Skin epidermis (tissue), 12 donors: ENCODE measurements around the gene ARHGAP25.

Source experiments
- H3K27ac ChIP-seq, 21 experiments: fragments of 200-600 bp; sonication (generic) in 11 of 21; one replicate each; pipeline ENCODE4 v1.5.0; 2020; ENCODE audit warnings: mild to moderate bottlenecking in 3 of 21, inconsistent platforms in 2 of 21, moderate library complexity in 2 of 21
- H3K4me3 ChIP-seq, 7 experiments: fragments of 200-600 bp; sonication (generic) in 2 of 7; one replicate each; pipeline ENCODE4 v1.5.0; 2020; ENCODE audit warnings: inconsistent platforms in 2 of 7, mild to moderate bottlenecking in 2 of 7, moderate library complexity in 1 of 7

The ARHGAP25 gene

DNA sequence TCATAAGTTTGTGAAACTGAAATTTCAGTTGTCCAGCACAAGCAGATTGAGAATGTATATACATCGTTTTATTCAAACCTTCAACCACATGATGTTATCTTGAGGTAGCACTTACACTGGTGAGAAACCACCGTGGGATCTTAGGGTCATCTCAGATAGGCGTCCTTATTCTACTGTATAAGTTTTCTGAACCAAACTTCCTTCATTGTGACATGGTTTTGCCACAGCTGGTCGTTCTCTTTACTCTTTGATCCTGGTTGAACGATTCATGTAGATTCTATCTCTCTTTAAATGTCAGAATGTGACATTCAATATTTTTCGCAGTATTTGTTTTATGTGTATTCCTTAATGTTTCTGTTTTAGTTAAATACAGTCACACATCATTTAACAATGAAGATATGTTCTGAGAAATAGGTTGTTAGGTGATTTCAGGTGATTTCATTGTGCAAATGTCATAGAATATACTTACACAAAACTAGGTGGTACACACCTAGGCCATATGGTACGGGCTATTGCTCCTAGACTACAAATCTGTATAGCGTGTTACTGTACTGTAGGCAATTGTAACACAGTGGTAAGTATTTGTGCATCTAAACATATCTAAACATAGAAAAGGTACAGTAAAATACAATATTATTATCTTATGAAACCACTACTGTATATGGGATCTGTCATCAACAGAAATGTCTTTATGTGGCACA lies 17.9 kb upstream of the ARHGAP25 start:
- Histone ChIP-seq H3K4me3 (no peak overlapping the region), H3K27ac (peak overlapping the region in 2 of 21 experiments; percentile 23 to 64)

GRCh38 chr2:68717305-68717661 lies 17.3 kb upstream of the ARHGAP25 start:
- Histone ChIP-seq H3K27ac (peak overlapping the region in 2 of 21 experiments; percentile 23 to 64), H3K4me3 (no peak overlapping the region)

GRCh38 chr2:68719912-68720311 lies 14.7 kb upstream of the ARHGAP25 start:
- H3K27ac ChIP-seq: peak overlapping the region in 3 of 21 experiments; percentile 35 to 83 (median 48)

DNA sequence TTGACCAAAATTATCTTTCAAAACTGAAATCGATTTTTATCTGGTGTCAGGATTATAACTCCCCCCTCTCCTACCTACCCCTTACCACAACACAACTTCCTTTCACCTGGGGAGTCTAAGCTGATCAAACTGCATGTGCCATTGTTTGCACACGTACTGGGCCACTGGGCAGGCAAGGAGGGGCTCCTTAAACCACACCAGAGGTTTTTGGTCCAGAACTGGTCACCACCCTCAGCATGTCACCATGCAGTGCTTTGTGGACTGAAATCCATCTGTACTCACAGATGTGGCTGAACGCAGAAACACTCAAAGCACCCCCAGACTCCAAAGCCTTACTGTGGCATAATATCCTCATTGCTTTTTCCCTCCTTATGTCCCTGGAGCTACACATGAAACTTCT lies 13.9 kb upstream of the ARHGAP25 start:
- H3K4me3 ChIP-seq: no peak overlapping the region
- H3K27ac ChIP-seq: peak overlapping the region in 6 of 21 experiments; percentile 21 to 86 (median 42)

More at GRCh38 chr2:68719912-68720311, 14.7 kb upstream of the ARHGAP25 start:
- no peak overlapping the region for H3K4me3 ChIP-seq

- H3K4me3 ChIP-seq: no peak overlapping the region
- peak overlapping the region in 12 of 21 experiments; percentile 5 to 86 (median 54) for H3K27ac ChIP-seq
Observed at GRCh38 chr2:68721482-68722101, 13.0 kb upstream of the ARHGAP25 start.

- Histone ChIP-seq H3K27ac (peak overlapping the region in 3 of 21 experiments; percentile 58 to 86 (median 83)), H3K4me3 (no peak overlapping the region)
Observed at GRCh38 chr2:68722712-68723111, 11.9 kb upstream of the ARHGAP25 start.

DNA sequence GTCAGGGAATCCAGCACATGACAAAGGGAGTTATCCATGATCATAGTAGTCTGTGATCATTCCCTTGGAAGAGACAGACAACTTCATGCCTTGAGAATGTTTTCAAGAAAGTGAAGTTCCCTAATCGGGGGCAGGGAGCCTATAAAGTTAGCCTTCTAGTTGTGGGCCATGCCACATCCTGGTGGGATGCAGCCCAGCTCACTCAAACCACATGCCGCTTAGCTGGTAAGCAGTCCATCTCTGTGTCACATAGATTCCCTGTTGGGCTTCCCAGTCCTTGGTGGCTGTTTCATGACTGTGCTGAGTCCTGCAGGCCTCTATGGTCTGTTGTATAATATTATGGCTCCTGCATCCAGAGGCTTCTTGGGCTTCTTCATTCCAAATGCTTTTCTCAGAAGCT lies 11.4 kb upstream of the ARHGAP25 start:
- no peak overlapping the region for H3K4me3 ChIP-seq
- peak overlapping the region in 2 of 21 experiments; percentile 83 to 86 for H3K27ac ChIP-seq

DNA sequence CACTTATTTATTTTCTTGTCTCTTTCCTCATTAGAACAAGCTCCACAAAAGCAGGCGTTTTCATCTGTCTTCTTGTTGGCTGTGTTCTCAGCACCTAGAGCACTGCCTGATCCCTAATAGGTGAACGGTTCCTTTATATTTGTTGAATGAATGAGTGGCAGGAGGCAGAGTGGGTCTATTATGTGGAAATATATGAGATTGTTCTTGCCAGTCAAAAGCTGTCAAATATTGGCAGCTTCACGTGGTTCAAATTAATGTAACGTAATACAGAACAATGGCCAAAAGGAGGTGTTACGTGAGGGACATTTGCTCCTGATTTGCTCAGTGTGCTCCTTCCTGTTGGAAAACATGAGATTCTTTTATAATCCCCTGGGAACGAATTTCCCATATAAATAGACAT lies 8.5 kb upstream of the ARHGAP25 start:
- H3K27ac ChIP-seq: peak overlapping the region in 4 of 21 experiments; percentile 40 to 86 (median 64)
- H3K4me3 ChIP-seq: no peak overlapping the region

- H3K27ac ChIP-seq: peak overlapping the region in 10 of 21 experiments; percentile 11 to 86 (median 40)
- no peak overlapping the region for H3K4me3 ChIP-seq
Observed at GRCh38 chr2:68726608-68727367, 7.8 kb upstream of the ARHGAP25 start.

DNA sequence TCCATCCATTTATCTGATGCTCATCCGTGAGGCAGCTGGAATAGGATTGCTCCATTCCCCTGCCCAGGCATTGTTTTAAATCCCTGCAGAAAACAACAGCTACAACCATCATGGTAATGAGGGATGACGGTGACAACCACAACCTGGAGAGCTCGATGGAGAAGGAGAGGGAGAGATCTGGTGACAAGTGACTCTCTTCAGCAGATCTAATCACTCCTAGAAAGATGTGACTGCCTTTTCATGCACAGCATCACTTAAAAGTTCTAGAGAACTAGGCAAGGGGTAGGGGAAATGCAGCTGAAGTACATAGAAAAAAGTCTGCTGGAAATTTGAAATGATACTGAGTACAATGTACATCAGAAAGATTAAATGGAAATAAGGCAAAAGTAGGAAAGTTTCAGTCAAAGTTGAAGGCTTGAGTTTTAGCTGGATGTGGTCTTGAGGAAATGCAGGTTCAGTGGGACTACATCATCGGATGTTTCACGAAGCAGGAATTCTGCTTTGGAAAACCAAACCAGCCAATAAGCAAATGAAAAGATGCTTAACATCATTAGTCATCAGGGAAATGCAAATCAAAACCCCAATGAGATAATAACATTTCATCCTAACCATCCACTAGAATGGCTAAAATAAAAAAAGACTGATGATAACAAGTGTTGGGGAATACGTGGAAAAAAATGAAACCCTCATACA lies 6.8 kb upstream of the ARHGAP25 start:
- Histone ChIP-seq H3K27ac (peak overlapping the region in 9 of 21 experiments; percentile 11 to 86 (median 40)), H3K4me3 (no peak overlapping the region)

GRCh38 chr2:68730828-68731227 lies 3.8 kb upstream of the ARHGAP25 start:
- Histone ChIP-seq H3K27ac (peak overlapping the region in 4 of 21 experiments; percentile 7 to 95 (median 54)), H3K4me3 (no peak overlapping the region)

GRCh38 chr2:68732036-68732932 lies 2.3 kb upstream of the ARHGAP25 start:
- Histone ChIP-seq H3K4me3 (no peak overlapping the region), H3K27ac (peak overlapping the region in 11 of 21 experiments; percentile 3 to 95 (median 36))

DNA sequence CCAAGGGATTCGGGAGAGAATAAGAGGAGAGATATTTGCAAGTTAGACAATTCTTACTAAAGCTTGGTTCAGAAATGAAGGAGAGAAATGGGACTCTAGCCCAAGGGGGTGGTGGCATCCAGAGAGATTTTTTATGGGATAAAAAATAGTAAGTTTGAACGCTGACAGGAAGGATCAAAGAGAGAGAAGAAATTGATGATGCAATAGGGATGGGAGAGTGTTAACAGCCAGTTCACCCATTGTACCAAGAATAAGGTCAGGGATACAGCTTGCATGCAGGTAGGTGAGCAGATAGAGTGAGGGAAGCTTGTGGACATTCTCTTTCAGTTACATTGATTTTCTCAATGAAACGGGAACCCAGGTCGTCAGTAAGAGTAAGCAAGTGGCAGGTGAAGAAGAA lies 1.2 kb upstream of the ARHGAP25 start:
- no peak overlapping the region for H3K4me3 ChIP-seq
- peak overlapping the region in 12 of 21 experiments; percentile 55 to 95 (median 82) for H3K27ac ChIP-seq

DNA sequence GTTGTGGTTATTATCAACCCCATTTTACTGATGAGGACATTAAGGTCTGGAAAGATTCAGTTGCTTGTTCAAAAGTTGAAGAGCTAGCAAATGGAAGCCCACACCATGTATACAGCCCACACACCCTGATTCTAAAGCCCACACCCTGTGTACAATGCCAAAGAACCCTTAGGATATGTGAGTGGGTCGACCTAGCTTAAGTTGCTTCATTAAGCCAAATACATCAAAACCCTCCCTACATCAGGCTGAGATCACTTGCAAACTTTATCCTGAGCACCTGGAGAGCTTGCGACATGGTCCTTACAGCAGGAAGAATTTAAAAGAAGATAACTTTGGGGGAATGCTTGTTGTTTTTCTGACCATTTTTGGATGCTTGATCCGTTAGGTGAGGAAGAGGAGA lies 435 bp upstream of the ARHGAP25 start:
- Histone ChIP-seq H3K27ac (peak overlapping the region in 18 of 21 experiments; percentile 38 to 95 (median 78)), H3K4me3 (peak overlapping the region in 1 of 7 experiments; percentile 38)

GRCh38 chr2:68736086-68736485 lies 1.5 kb downstream of the ARHGAP25 start:
- Histone ChIP-seq H3K27ac (peak overlapping the region in 14 of 21 experiments; percentile 52 to 95 (median 80)), H3K4me3 (peak overlapping the region; percentile 4 to 38 (median 29))

- Histone ChIP-seq H3K27ac (peak overlapping the region in 17 of 21 experiments; percentile 22 to 95 (median 66)), H3K4me3 (peak overlapping the region in 5 of 7 experiments; percentile 18 to 38 (median 29))
Observed at GRCh38 chr2:68737711-68738110, 3.1 kb downstream of the ARHGAP25 start.

GRCh38 chr2:68738906-68739594 lies 4.4 kb downstream of the ARHGAP25 start:
- H3K27ac ChIP-seq: peak overlapping the region in 12 of 21 experiments; percentile 4 to 95 (median 72)
- H3K4me3 ChIP-seq: peak overlapping the region in 3 of 7 experiments; percentile 28 to 38 (median 29)
